HG03558 (cell line): ENCODE data around the gene FJX1.
A peak's percentile ranks its signal among the peaks of the same experiment; 100 is the strongest.

Source experiments
- ATAC-seq: cut with Tn5 transposase; IDR thresholded peaks from one replicate; pipeline ENCODE4 v1.9.1; 2021; ENCODE audit warnings: moderate number of reproducible peaks; ENCODE audit not compliant: unreplicated experiment; ENCODE audit errors: extremely low read depth

Gene FJX1

GRCh38 chr11:35602979-35603378, 15.3 kb upstream of the FJX1 start:
- no peak for ATAC-seq

- ATAC-seq: no peak
These were observed 12.6 kb upstream of the FJX1 start for GRCh38 chr11:35605706-35606105.

- ATAC-seq: no peak
These were observed 12.1 kb upstream of the FJX1 start for GRCh38 chr11:35606206-35606605.

GRCh38 chr11:35608502-35608901, 9.8 kb upstream of the FJX1 start:
- ATAC-seq: no peak

GRCh38 chr11:35609656-35610055, 8.6 kb upstream of the FJX1 start:
- no peak for ATAC-seq

- no peak for ATAC-seq
These were observed 7.6 kb upstream of the FJX1 start for GRCh38 chr11:35610631-35611030.

GRCh38 chr11:35611741-35612140, 6.5 kb upstream of the FJX1 start:
- ATAC-seq: no peak

- ATAC-seq: no peak
These were observed 3.2 kb upstream of the FJX1 start for GRCh38 chr11:35614939-35615569.

GRCh38 chr11:35615921-35616900, 2.0 kb upstream of the FJX1 start:
- ATAC-seq: no peak

- ATAC-seq: no peak
These were observed 959 bp upstream of the FJX1 start for GRCh38 chr11:35617316-35617686.

GRCh38 chr11:35618497-35619115, 346 bp downstream of the FJX1 start:
- ATAC-seq: peak; percentile 19

GRCh38 chr11:35619116-35619854, 1.0 kb downstream of the FJX1 start:
- peak; percentile 19 for ATAC-seq

GRCh38 chr11:35619855-35620640, 1.8 kb downstream of the FJX1 start:
- ATAC-seq: no peak

GRCh38 chr11:35620795-35621194, 2.5 kb downstream of the FJX1 start:
- no peak for ATAC-seq

- no peak for ATAC-seq
These were observed 3.4 kb downstream of the FJX1 start for GRCh38 chr11:35621620-35622019.

- no peak for ATAC-seq
These were observed 3.8 kb downstream of the FJX1 start for GRCh38 chr11:35622070-35622469.

- ATAC-seq: no peak
These were observed 5.4 kb downstream of the FJX1 start for GRCh38 chr11:35623621-35624168.

GRCh38 chr11:35624316-35624715, 6.1 kb downstream of the FJX1 start:
- ATAC-seq: no peak

- no peak for ATAC-seq
These were observed 6.5 kb downstream of the FJX1 start for GRCh38 chr11:35624781-35625180.
